Left cardiac atrium (tissue), 4 donors: ENCODE measurements around the gene ULBP3. TPM values are rescaled to one million over a fixed set of nuclear protein-coding genes. Genes with fewer than 3 reads are reported as not detected.

ENCODE experiments used
- ATAC-seq, 2 donors: fragments of 200-7000 bp; cut with Tn5 transposase; one replicate each; pipeline ENCODE4 v1.9.1; 2020; ENCODE audit warnings: mild to moderate bottlenecking in 2 of 2, moderate library complexity in 2 of 2
- DNase-seq: peaks from one replicate; pipeline ENCODE4 v3.0.0-alpha.2; 2020
- intact Hi-C, 2 donors: fragments of 100-400 bp; cut with DNase I; formaldehyde crosslinking; loops; one replicate each; pipeline versions ENCODE4 v1.14.1 to v1.15.1; 2022 to 2023
- long read RNA-seq: library from polyadenylated mRNA; unstranded; transcript quantifications from one replicate; pipeline ENCODE4 v2.0.0, GENCODE V29; 2021
- total RNA-seq, 2 donors: library from RNA; stranded (reverse); fragmentation: NEBNext Ultra II Directional; extraction: Animal tissue kit (Norgen Biotek cat#: 25700); gene quantifications; one replicate each; pipeline ENCODE4 v1.2.1, GENCODE V29; 2021
- donor health status: DM: no; HTN: yes; CAD: no.
- donor health status: DM: no; HTN: yes; CAD: no; lungs with severe emphysema.
- donor health status: DM: yes; HTN: yes; CAD: no.
- donor health status: Dilated cardiomyopathy.

Gene ULBP3
- 1 to 10 TPM in 1 of 2 donors, under 1 TPM in 1; 0.60 to 1.4 TPM for total RNA-seq
- long read RNA-seq, partial matches to known transcripts, result 0 of 1 reads
- long read RNA-seq, other reads (novel, unspliced or antisense), result 0 of 1 reads

DNA sequence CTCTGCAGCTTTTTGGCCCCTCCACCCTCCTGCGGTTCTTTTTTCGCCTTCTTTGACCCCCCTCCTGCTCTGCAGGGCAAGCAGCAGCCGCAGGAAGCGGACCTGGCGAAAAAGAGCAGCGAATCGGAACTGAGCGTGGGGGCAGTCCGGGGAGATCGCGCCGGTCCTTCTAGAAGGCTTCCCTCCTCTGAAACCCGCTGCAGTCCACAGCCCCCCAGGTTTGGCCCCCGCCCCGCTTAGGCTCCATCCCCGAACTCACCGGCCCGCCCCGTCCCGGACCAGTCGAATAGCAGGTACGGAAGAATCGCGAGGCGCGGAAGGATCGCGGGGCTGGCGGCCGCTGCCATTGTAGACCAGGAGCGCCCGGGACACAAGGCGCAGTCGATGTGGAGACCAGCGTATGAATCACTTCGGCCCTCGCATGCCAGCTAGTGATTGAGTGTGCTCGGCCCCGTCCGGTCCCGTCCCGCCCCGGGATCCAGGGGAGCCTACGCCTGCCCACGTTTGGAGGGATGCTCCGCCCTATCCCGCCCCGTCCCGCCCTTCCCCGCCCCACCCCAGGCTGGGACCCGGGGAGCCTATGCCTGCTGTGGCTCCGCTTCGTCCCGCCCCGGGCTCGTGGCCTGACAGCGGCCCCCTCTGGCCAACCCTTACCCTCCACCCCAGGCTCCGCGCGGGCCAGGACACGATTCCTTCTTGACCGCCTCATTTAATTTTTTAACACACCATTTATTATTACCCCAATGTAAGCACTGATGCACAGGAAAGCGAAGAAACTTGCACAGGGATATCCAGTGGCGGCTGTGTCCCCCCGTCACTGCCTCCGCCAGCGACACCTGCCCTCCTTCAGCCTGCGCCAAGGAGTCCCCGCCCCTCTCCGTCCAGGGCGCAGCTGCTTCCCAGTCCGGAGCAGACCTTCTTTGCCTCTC lies at the start of gene ULBP3:
Gene ULBP3 (minus strand): TSS at position 402 of the 929 bp plus-strand sequence. CDS start 55 bp downstream, at position 347.
- DNase-seq (peak; percentile 95), ATAC-seq (peak; percentile 96)
- intact Hi-C loops, result no loop called here

DNA sequence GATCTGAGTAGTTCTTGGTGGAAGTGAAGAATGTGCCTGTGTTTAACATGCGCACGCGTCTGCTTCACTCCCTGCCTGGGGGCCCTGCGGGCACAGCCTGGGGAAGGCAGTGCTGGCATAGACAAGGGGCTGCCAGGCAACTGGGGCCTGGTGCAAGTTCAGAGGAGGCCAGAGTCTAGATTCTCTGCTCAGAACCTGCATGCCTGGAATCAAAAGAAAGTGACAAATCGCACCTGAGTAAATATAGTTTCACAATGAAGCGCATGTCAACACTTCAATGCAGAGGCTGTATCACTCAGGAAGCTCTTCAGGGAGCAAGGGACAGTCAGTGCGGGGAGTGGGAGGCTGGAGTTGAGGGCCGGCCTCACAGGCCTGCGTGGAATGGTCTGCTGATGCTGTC lies 49.7 kb upstream of the ULBP3 start:
- intact Hi-C loops, result no loop called here
- ATAC-seq (peak; percentile 12 to 38), DNase-seq (no peak)

DNA sequence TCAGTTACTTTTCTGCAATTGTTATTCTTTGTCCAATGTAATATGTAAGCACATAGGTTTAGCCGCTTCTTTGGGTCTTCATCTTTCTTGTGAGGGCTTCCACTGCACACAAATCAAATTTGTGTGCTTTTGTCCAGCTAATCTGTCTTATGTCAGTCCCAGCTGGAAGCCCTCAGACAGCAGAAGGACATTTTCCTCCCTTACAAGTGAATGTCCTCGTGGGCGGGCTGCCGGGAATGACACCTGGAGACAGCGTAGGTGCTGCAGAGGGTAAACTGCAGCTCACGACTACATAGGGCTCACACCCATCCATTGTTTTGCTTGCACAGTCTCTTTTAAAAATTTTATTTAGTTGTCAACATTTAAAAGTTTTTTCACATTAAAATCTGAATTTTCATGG lies 49.3 kb upstream of the ULBP3 start:
- ATAC-seq (no peak), DNase-seq (no peak)
- intact Hi-C loops, result no loop called here

DNA sequence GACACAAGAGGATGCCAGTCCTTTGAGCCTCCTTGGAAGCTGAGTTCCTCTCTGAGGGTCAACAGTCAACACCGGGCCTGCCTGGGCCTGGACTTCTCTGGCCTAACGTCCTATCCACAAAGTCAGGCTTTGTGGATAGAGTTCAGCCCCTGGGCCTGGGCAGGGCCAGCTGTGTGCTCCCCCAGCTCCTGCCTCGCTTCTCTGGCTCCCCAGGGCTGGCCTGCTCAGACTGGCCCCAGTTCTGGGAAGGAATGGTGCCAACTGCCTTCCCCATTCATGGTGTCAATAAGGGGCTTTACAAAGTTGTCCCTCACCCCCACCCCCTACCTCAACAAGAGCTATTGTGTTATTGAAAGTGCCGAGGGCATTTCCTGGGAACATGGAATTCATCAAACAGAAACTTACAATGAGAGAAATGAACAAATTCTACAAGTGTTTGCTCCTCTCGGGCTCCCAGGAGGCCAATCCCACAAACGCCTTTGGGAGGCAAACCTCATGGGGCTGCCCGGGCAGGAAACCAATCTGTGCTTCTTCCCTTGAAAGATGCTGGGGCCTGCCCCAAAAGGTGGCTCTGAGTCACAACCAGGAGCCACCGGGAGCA lies 47.4 kb upstream of the ULBP3 start:
- ATAC-seq, result no peak
- no peak for DNase-seq
- intact Hi-C loops, result no loop called here

DNA sequence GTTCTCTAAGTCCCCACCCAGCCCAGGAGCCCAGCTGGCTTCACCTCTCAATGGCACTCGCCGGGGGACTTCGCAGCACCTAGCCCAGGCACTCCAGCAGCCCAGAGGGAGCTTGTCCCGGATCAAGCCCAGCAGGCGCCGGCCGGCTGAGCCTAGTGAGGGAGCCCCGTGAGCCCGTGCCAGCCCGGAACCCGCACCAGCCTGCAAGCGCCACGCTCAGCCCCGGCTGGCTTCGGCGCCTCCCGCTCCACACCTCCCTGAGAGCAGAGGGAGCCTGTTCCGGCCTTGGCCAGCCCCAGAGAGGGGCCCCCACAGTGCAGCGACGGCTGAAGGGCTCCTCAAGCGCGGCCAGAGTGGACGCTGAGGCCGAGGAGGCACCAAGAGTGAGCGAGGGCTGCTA lies 46.8 kb upstream of the ULBP3 start:
- ATAC-seq (no peak), DNase-seq (no peak)
- intact Hi-C loops, result no loop called here

DNA sequence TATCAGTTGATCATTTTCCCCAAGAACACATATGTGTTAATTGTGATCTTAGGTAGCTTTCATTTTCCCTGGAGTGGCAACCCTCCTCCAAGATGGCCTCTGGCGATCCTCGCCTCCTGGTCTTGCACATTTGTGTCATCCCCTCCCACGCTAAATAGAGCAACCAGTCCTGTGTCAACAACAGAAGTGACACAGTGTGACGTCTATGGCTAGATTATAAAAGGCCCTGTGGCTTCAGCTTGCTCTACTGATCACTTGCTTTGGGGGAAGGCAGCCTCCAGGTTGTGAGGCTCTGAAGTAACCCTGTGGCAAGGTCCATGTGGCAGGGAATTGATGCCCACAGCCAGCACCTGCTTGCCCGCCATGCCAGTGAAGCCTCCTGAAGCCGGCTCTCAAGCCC lies 43.3 kb upstream of the ULBP3 start:
- no peak for ATAC-seq
- intact Hi-C loops, result no loop called here
- DNase-seq, result no peak

DNA sequence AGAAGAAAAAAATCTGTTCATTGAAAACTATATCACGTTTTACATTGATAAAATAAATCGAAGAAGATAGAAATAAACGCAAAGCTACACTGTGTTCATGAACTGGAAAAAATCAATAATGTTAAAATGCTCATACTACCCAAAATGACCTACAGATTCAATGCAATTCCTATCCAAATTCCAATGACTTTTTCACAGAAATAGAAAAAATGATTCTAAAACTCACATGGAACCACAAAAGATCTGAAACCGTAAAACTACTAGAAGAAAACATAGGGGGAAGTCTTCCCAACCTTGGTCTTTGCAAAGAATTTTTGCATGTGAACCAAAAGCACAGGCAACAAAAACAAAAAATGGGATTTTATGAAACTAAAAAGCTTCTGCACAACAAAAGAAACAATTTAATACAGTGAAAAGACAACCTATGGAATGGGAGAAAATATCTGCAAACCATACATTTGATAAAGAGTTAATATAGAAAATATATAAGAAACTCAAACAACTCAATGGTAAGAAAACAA lies 33.9 kb upstream of the ULBP3 start:
- DNase-seq (no peak), ATAC-seq (no peak)
- intact Hi-C loops, result no loop called here

DNA sequence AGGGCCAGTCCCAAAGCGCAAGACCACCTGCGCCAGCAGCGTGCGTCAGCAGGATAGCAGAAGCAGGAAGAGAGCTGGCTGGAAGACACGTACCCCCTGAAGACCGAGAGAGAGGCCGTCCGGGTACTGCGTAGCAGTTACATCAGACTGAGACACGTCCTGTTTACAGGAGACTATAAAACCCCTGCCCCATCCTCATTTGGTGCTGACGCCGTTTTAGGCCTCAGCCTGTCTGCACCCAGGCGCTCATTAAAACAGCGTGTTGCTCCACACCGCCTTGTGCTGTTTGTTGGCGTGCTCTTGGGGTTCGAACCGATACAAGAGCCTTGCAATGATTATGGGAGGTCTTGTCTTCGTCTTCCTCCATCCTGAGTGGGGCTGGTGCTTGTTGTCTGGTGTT lies 31.8 kb upstream of the ULBP3 start:
- DNase-seq (no peak), ATAC-seq (no peak)
- intact Hi-C loops, result no loop called here

DNA sequence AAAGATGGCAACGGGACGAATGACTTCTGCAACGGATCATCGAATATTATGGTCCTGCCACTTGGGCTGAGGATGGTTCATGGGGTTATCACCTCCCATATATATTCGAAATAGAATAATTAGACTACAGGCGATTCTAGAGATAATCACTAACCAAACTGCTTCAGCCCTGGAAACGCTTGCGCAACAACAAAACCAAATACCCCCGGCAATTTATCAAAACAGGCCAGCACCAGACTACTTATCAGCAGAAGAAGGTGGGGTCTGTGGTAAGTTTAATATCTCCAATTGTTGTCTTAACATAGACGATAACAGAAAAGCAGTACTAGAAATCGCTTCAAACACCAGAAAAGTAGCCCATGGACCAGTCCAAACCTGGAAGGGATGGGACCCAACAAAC lies 31.0 kb upstream of the ULBP3 start:
- ATAC-seq (no peak), DNase-seq (no peak)
- intact Hi-C loops, result no loop called here

DNA sequence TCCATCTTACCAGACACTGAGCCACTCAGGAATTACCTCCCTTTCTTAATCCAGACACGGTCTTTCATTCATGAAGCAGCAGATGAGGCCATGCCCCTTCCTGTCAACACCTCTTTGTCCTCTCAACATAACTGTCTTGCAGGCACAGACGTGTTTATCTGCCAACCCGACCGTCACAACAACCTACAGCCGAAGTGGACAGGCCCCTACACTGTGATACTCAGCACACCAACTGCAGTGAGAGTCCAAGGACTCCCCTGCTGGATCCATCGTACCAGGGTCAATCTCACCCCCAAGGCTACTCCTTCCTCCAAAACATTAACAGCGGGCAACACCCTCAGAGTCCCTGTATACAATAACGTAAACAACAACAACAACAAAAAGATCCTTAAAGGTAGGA lies 30.6 kb upstream of the ULBP3 start:
- ATAC-seq (no peak), DNase-seq (no peak)
- intact Hi-C loops, result no loop called here

DNA sequence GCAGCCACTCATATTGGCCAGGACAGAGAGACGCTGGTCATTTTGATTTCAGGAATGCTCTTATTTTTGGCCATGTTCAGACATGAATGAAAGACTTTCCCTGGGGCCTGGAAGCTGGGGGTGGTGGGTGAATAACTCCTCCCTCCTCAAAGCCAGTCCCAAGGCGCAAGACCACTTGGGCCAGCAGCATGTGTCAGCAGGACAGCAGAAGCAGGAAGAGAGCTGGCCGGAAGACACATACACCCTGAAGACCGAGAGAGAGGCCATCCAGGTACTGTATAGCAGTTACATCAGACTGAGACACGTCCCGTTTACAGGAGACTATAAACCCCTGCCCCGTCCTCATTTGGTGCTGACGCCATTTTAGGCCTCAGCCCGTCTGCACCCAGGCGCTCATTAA lies 29.2 kb upstream of the ULBP3 start:
- no peak for ATAC-seq
- intact Hi-C loops, result no loop called here
- no peak for DNase-seq

DNA sequence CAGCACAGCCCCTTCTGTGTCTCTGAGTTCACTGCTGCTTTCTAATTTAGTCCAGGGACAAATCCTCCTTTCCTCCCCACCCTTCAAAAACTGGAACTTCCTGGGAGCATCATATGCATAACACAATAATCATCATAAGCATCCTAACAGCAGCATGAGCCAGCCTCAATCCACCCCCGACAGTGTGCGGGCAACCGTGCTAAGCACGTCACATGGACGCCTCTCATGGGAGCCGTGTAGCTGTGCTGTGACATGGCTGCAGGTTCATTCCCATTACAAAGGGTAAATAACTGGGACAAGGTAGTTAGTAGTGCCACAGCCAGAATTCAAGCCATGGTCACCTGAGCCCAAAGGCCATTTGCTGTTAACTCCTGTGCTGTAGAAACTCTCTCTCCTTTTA lies 24.5 kb upstream of the ULBP3 start:
- ATAC-seq, result no peak

DNA sequence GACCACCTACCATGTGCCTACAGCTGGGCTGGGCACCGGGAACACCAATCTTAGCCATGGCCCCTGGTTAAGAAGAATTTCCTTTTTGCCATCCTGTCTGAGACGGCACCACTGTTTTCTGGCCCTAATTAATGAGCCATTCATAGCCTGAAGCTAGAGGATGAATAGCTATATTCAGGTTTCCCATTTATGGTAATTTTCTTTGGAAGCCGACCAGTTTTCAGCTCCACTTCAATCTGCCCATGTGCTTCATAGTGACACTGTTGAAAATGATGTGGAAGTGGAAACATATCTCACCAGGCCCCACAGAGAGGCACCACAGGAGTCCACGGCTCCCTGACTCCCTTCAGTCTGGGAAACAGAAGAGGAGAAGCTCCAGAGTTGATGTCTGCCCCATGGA lies 22.6 kb upstream of the ULBP3 start:
- no peak for DNase-seq
- intact Hi-C loops, result no loop called here
- ATAC-seq, result no peak

More for the DNA sequence above, 24.5 kb upstream of the ULBP3 start:
- no peak for DNase-seq
- intact Hi-C loops, result no loop called here

DNA sequence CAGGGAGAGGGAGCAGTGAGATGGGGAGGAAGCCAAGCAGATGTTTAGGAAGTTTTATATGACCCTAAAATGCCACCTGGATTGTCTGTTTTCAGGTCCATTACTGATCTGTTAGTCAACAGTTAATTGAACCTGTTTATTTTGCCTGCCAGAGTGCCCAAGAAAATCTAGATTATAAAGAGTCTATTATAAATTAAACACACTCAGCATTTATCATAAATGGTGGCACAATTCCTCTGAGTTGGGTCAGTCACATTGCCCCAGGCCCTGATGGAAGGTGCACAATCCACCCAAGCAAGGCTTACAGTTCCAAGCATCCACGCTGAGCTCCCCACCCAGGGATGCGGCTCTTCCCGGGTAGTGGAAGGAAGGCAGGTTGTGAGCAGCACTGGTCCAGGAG lies 21.4 kb upstream of the ULBP3 start:
- DNase-seq, result no peak
- intact Hi-C loops, result no loop called here
- ATAC-seq, result no peak

DNA sequence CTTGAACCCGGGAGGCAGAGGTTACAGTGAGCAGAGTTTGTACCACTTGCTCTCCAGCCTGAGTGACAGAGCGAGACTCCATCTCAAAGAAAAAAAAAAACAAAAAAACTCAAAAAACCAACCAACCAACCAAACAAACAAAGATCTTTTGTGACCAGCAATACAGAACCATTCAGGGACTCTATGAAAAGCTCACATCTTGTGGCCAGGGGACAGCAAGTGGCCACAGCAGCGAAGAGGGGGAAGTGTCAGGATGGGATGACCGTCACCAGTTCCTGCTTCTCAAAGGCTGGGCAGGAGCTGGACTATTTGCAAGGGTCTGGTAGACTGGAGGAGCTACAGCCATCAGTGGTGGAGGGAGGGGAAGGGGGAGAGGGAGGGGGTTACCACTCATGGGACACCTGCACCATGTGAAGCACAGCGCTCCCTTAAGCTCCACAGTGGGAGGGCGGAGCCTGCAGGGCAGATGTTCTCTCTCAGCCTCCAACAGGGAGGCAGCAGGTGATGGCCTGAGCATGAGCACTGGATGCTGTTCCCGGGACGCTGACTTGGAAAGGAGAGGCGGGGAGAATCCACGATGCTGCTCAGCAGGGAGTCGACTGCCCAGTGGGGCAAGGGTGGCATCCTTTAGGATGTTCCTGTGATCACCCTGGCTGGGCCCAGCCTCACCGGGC lies 19.7 kb upstream of the ULBP3 start:
- DNase-seq (no peak), ATAC-seq (no peak)
- intact Hi-C loops, result loop anchor here in 1 of 2 donors (10.0 kb wide), 1 partner anchor 726 kb away; no protein-coding TSS in a partner anchor

DNA sequence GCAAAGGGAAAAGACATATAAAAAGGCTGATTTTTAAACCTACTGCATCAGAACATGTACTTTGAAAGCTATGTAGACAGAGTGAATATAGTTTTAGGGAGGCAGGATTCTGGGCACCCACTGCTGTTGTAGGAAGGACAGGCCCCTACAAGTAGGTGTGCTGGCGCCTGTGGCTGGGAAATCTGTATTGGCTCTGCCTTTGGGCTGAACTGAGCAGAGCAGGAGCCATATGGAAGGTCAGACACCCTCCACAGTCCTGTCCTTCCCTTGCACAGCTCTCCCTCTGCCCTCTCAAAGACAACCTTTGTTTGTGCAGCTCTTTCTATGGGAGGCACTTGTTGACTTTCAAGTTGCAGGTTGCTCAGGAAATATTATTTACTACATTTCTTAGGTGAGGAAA lies 18.4 kb upstream of the ULBP3 start:
- ATAC-seq, result no peak
- intact Hi-C loops, result loop anchor here in 1 of 2 donors (10.0 kb wide), 1 partner anchor 727 kb away; no protein-coding TSS in a partner anchor
- no peak for DNase-seq

DNA sequence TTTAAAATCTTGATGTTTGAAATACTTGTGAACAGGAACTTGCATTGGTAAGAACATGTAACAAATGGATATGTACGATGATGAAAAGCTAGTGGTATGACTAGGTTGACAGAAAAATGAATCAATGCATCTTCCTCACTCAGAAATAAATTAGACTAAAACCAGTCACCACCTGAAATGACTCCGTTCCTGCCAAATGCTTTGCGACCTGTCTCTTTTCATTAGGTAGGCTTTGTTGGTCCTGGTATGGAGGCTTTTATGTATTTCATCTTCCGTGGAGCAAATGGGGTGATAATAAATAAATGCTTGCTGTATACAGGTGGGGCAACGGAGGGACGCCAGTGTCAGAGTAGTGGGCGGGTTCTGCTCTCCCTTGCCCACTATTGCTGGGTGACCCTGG lies 17.1 kb upstream of the ULBP3 start:
- intact Hi-C loops, result loop anchor here in 1 of 2 donors (10.0 kb wide), 1 partner anchor 729 kb away; no protein-coding TSS in a partner anchor
- no peak for ATAC-seq
- no peak for DNase-seq

DNA sequence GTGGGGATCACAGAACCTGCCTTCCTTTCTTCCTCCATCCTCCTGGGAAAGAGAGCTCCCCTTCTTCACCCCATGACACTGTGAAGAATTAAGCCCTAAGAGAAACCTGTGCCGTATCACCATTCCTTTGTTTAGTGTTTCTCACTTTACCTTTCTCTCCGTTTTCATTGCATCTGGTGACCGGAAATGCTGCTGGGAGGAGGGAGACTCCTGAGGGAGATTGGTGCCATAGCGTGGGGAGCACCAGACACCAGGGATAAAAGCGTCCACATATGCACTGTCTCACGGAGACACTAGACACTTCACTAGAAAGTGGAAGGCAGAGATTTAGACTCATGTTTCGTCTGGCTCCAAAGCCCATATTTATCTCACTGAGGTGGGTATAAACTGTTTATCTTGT lies 15.5 kb upstream of the ULBP3 start:
- DNase-seq (no peak), ATAC-seq (no peak)
- intact Hi-C loops, result loop anchor here in 1 of 2 donors (10.0 kb wide), 1 partner anchor 730 kb away; no protein-coding TSS in a partner anchor

DNA sequence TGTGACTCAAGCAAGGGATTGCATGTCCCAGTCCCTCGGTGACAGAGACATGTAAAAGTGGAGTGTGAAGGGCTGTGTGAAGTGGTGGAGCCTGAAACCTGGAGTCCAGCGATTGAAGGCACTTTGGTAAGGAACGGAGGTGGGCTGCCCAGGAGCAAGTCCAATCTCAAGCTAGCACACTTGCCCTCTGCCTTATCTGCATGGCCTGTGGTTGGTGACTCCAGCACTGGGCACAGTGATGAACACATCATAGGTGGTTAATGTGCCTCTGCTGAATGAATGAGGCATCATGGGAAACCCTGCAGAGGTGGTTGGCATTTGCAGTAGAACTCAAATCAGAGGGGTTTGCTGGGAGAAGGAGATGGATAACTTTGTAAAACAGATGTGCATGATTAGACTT lies 14.9 kb upstream of the ULBP3 start:
- DNase-seq, result no peak
- intact Hi-C loops, result loop anchor here in 1 of 2 donors (10.0 kb wide), 1 partner anchor 731 kb away; no protein-coding TSS in a partner anchor
- no peak for ATAC-seq
